Panc1 (cell line): ENCODE data around the gene CHST14. TPM values are rescaled to one million over a fixed set of nuclear protein-coding genes. Genes with fewer than 3 reads are reported as not detected.
A peak's percentile ranks its signal among the peaks of the same experiment; 100 is the strongest.

ENCODE experiments used
- ATAC-seq: fragments of 200-7000 bp; cut with Tn5 transposase; 2 replicates; pipeline ENCODE4 v1.9.1; 2020; ENCODE audit warnings: mild to moderate bottlenecking, moderate library complexity
- BruUV-seq: library from RNA; stranded (reverse); fragments of 400-500 nt; replicated peaks from 2 replicates; lab custom pipeline; 2021; lab: Mats Ljungman, UMichigan
- CTCF ChIA-PET: fragments of 300-600 bp; sonication (Branson Sonifier 250); formaldehyde crosslinking; loops from one replicate; lab custom pipeline; 2022; ENCODE audit warnings: antibody characterized with exemption; lab: Charles Lee
- POLR2A ChIA-PET: fragments of 300-600 bp; sonication (Branson Sonifier 250); formaldehyde crosslinking; loops from one replicate; lab custom pipeline; 2022; ENCODE audit warnings: antibody characterized with exemption; lab: Charles Lee
- DNase-seq: peaks from one replicate; pipeline ENCODE4 v3.0.0-alpha.2; 2010; ENCODE audit warnings: low read depth, low spot score
- H3K27ac ChIP-seq: 2 replicates; pipeline ENCODE4 v1.5.1; 2011; ENCODE audit warnings: mild to moderate bottlenecking, low read length, inconsistent platforms
- H3K27me3 ChIP-seq: fragments of 200-500 bp; sonication (Bioruptor generic); 2 replicates; pipeline ENCODE4 v1.6.0; 2014; ENCODE audit warnings: low read length, inconsistent platforms; ENCODE audit not compliant: control insufficient read depth, insufficient read depth
- H3K36me3 ChIP-seq: fragments of 200-500 bp; sonication (Bioruptor generic); 2 replicates; pipeline ENCODE4 v1.5.1; 2014; ENCODE audit warnings: inconsistent platforms, mild to moderate bottlenecking, low read length, moderate library complexity; ENCODE audit not compliant: control insufficient read depth, insufficient read depth
- H3K4me1 ChIP-seq: 2 replicates; pipeline ENCODE4 v1.5.1; 2011; ENCODE audit warnings: inconsistent platforms, mild to moderate bottlenecking, low read length, moderate library complexity; ENCODE audit not compliant: control insufficient read depth, insufficient read depth
- H3K4me3 ChIP-seq, 2 experiments: 2 replicates each; pipeline ENCODE4 v1.5.1; 2011 to 2012; ENCODE audit warnings: low read depth in 2 of 2, low read length in 2 of 2, mild to moderate bottlenecking in 2 of 2, inconsistent platforms in 1 of 2, moderate library complexity in 1 of 2
- H3K9me3 ChIP-seq: fragments of 200-500 bp; sonication (Bioruptor generic); 2 replicates; pipeline ENCODE4 v1.5.1; 2014; ENCODE audit warnings: low read depth, mild to moderate bottlenecking, inconsistent platforms, low read length, moderate library complexity; ENCODE audit not compliant: control insufficient read depth, insufficient read depth
- POLR2AphosphoS5 ChIP-seq: IDR thresholded peaks from 2 replicates; pipeline ENCODE4 v1.6.1; 2012; ENCODE audit warnings: mild to moderate bottlenecking, low read depth, low read length, moderate library complexity
- SIN3A ChIP-seq: IDR thresholded peaks from 2 replicates; pipeline ENCODE4 v1.6.1; 2012; ENCODE audit warnings: low read depth, mild to moderate bottlenecking, low read length, moderate library complexity, borderline replicate concordance; ENCODE audit not compliant: insufficient read depth
- TCF7L2 ChIP-seq: IDR thresholded peaks from 2 replicates; pipeline ENCODE4 v1.6.1; 2011; ENCODE audit warnings: mild to moderate bottlenecking, low read depth, low read length, inconsistent platforms
- in situ Hi-C: cut with HindIII; loops from 2 replicates; pipeline ENCODE4 v1.10.0; 2016; ENCODE audit warnings: low sequenced_read_pairs, low pct_unique_long_range_greater_than_20kb
- intact Hi-C: fragments of 100-400 bp; cut with micrococcal nuclease; formaldehyde crosslinking; loops from one replicate; pipeline ENCODE4 v1.10.0; 2022; ENCODE audit not compliant: unreplicated experiment
- total RNA-seq: library from RNA; stranded (reverse); gene quantifications from one replicate; pipeline ENCODE4 v1.2.1, GENCODE V29; 2021; ENCODE audit not compliant: unreplicated experiment
- TF ChIP-seq, protein P1 (sequence below), 2 experiments: IDR thresholded peaks; 2 replicates each; pipeline ENCODE4 v1.6.1; 2011 to 2012; ENCODE audit warnings: low read depth in 2 of 2, control low read depth in 1 of 2, low read length in 1 of 2, mild to moderate bottlenecking in 1 of 2, moderate library complexity in 1 of 2; ENCODE audit not compliant: insufficient read depth in 1 of 2
- TF ChIP-seq, protein P2 (sequence below): fragments of 450-650 bp; IDR thresholded peaks from 2 replicates; pipeline ENCODE4 v1.5.1; 2017; ENCODE audit warnings: mild to moderate bottlenecking

Gene CHST14
- total RNA-seq, 1 experiment from 2014 or later = 42.4 TPM

DNA sequence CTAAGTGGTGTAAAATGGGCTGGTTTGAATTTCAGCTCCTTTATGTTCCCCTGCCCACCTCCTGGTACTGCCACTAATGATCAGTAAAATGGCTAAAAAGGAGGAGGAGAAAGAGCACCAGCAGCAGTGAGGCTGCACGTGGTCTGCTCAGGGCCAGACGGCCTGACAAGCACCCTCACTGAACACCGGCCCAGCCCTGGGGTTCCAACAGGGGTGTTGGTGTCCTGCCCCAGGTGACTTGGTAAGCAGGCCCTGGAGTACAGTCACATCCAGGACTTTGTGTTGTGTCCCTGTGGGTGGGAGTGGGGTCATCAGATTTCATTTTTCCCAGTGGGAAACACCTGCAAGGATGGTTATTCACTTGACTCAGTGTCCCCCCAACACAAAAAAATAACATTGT, 24.6 kb upstream of the CHST14 start:
- CTCF ChIA-PET = no interaction called here
- in situ Hi-C loops = no loop called here
- TF ChIP-seq, protein P1, sequence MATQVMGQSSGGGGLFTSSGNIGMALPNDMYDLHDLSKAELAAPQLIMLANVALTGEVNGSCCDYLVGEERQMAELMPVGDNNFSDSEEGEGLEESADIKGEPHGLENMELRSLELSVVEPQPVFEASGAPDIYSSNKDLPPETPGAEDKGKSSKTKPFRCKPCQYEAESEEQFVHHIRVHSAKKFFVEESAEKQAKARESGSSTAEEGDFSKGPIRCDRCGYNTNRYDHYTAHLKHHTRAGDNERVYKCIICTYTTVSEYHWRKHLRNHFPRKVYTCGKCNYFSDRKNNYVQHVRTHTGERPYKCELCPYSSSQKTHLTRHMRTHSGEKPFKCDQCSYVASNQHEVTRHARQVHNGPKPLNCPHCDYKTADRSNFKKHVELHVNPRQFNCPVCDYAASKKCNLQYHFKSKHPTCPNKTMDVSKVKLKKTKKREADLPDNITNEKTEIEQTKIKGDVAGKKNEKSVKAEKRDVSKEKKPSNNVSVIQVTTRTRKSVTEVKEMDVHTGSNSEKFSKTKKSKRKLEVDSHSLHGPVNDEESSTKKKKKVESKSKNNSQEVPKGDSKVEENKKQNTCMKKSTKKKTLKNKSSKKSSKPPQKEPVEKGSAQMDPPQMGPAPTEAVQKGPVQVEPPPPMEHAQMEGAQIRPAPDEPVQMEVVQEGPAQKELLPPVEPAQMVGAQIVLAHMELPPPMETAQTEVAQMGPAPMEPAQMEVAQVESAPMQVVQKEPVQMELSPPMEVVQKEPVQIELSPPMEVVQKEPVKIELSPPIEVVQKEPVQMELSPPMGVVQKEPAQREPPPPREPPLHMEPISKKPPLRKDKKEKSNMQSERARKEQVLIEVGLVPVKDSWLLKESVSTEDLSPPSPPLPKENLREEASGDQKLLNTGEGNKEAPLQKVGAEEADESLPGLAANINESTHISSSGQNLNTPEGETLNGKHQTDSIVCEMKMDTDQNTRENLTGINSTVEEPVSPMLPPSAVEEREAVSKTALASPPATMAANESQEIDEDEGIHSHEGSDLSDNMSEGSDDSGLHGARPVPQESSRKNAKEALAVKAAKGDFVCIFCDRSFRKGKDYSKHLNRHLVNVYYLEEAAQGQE (IDR thresholded peaks at IDR 0.05; ENCODE audit: insufficient read depth in 1 of 2, low read depth in 2 of 2, low read length in 1 of 2) = no peak
- TF ChIP-seq SIN3A (no peak), TCF7L2 (no peak), POLR2AphosphoS5 (no peak)
- TF ChIP-seq, protein P2, sequence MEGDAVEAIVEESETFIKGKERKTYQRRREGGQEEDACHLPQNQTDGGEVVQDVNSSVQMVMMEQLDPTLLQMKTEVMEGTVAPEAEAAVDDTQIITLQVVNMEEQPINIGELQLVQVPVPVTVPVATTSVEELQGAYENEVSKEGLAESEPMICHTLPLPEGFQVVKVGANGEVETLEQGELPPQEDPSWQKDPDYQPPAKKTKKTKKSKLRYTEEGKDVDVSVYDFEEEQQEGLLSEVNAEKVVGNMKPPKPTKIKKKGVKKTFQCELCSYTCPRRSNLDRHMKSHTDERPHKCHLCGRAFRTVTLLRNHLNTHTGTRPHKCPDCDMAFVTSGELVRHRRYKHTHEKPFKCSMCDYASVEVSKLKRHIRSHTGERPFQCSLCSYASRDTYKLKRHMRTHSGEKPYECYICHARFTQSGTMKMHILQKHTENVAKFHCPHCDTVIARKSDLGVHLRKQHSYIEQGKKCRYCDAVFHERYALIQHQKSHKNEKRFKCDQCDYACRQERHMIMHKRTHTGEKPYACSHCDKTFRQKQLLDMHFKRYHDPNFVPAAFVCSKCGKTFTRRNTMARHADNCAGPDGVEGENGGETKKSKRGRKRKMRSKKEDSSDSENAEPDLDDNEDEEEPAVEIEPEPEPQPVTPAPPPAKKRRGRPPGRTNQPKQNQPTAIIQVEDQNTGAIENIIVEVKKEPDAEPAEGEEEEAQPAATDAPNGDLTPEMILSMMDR = no peak
- Histone ChIP-seq H3K27me3 (no peaks in the 10 kb centered on the region), H3K9me3 (no peaks in the 10 kb centered on the region), H3K27ac (peak overlapping the region; percentile 49; the same call in 1 of the 2 replicates), H3K36me3 (no peaks in the 10 kb centered on the region; the same call in 1 of the 2 replicates), H3K4me1 (peaks cover 48% of the 10 kb centered on the region), H3K4me3 (no peak overlapping the region)
- DNase-seq (no peak), ATAC-seq (no peak)
- POLR2A ChIA-PET = no interaction called here
- intact Hi-C loops = no loop called here
- BruUV-seq = no TSS peak

DNA sequence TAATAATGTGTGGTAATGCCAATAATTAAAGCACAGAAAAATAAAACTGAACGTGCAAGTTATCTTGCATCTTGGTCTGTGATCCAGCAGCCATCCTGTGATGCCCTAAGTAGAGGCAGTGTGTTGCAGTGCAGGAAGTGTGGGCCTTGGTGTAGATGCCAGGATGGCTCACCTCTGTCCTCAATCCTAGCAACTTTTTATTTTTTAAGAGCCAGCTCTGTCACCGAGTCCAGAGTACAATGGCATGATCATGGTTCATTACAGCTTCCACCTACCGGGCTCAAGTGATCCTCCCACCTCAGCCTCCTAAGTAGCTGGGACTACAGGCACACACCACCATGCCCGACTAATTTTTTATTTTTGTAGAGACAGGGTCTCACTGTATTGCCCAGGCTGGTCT, 22.4 kb upstream of the CHST14 start:
- intact Hi-C loops (no loop called here), in situ Hi-C loops (no loop called here)
- H3K4me1 ChIP-seq = peaks cover 55% of the 10 kb centered on the region
- POLR2A ChIA-PET = no interaction called here
- no peaks in the 10 kb centered on the region for H3K36me3 ChIP-seq
- H3K9me3 ChIP-seq = no peaks in the 10 kb centered on the region
- no peak for DNase-seq
- no peak overlapping the region for H3K27ac ChIP-seq
- no peak overlapping the region for H3K4me3 ChIP-seq
- H3K27me3 ChIP-seq = no peaks in the 10 kb centered on the region
- TF ChIP-seq POLR2AphosphoS5 = no peak
- no peak for TF ChIP-seq SIN3A
- TF ChIP-seq TCF7L2 = no peak
- TF ChIP-seq, protein P1 (IDR thresholded peaks at IDR 0.05; ENCODE audit: insufficient read depth in 1 of 2, low read depth in 2 of 2, low read length in 1 of 2) = no peak
- TF ChIP-seq, protein P2 = no peak
- BruUV-seq = no TSS peak
- CTCF ChIA-PET = interaction anchor here (0.5 kb wide), 1 partner anchor 49 kb away, joined by 7 read pairs; no protein-coding TSS in a partner anchor
- no peak for ATAC-seq
